T-cell (primary cell): ENCODE measurements around the gene CBX2. TPM values are rescaled to one million over a fixed set of nuclear protein-coding genes. Genes with fewer than 3 reads are reported as not detected.

Source experiments
- ATAC-seq, 4 experiments: fragments of 200-7000 bp in 3 of 4; fragments of 150-1000 bp in 1 of 4; cut with Tn5 transposase; replicated peaks in 1 of 4; 1 replicate in 3 of 4; 2 replicates in 1 of 4; pipeline ENCODE4 v1.10.0; 2021; ENCODE audit warnings: moderate library complexity in 3 of 4, mild to moderate bottlenecking in 2 of 4, moderate number of reproducible peaks in 1 of 4
- CTCF ChIA-PET, 2 donors: fragments of 300-600 bp; sonication (Branson Sonifier 250); formaldehyde crosslinking; loops; one replicate each; lab custom pipeline; 2022; ENCODE audit warnings: antibody characterized with exemption in 2 of 2; lab: Charles Lee
- POLR2A ChIA-PET, 2 donors: fragments of 300-600 bp; sonication (Branson Sonifier 250); formaldehyde crosslinking; loops; one replicate each; lab custom pipeline; 2022; ENCODE audit warnings: antibody characterized with exemption in 2 of 2; lab: Charles Lee
- DNase-seq, 35 experiments: peaks; one replicate each; pipeline versions ENCODE4 v3.0.0 to v3.0.0-alpha.2; 2013 to 2023
- H3K27ac ChIP-seq: one replicate; pipeline ENCODE4 v1.5.1; 2013; ENCODE audit warnings: low read length
- H3K27me3 ChIP-seq, 2 experiments: replicated peaks in 1 of 2; 1 replicate in 1 of 2; 2 replicates in 1 of 2; pipeline versions ENCODE4 v1.6.1 to v1.7.0; 2013; ENCODE audit warnings: low read length in 1 of 2, mixed read lengths in 1 of 2; ENCODE audit not compliant: control insufficient read depth in 2 of 2, insufficient read depth in 2 of 2; ENCODE audit errors: extremely low read depth in 1 of 2
- H3K36me3 ChIP-seq, 2 donors: 1 replicate in 1 of 2; 2 replicates in 1 of 2; pipeline versions ENCODE4 v1.6.1 to v1.7.0; 2013; ENCODE audit warnings: low read length in 1 of 2; ENCODE audit not compliant: control insufficient read depth in 2 of 2, insufficient read depth in 1 of 2; ENCODE audit errors: extremely low read depth in 1 of 2
- H3K4me1 ChIP-seq, 2 experiments: 1 replicate in 1 of 2; 2 replicates in 1 of 2; pipeline versions ENCODE4 v1.6.1 to v1.7.0; 2013; ENCODE audit warnings: low read length in 2 of 2, mixed read lengths in 1 of 2; ENCODE audit not compliant: insufficient read depth in 2 of 2, control insufficient read depth in 1 of 2; ENCODE audit errors: extremely low read depth in 1 of 2
- H3K4me3 ChIP-seq, 2 donors: 1 replicate in 1 of 2; 2 replicates in 1 of 2; pipeline versions ENCODE4 v1.5.1 to v1.7.0; 2013; ENCODE audit warnings: mild to moderate bottlenecking in 2 of 2, low read length in 1 of 2, moderate library complexity in 1 of 2; ENCODE audit not compliant: control insufficient read depth in 1 of 2; ENCODE audit errors: extremely low read depth in 1 of 2
- H3K9me3 ChIP-seq: 2 replicates; pipeline ENCODE4 v1.7.0; 2013
- H3K27ac Mint-ChIP-seq, 2 donors: one replicate each; pipeline ENCODE4 v1.8.0; 2020 to 2021; ENCODE audit warnings: mild to moderate bottlenecking in 2 of 2, mixed read lengths in 2 of 2
- H3K27me3 Mint-ChIP-seq, 2 donors: one replicate each; pipeline ENCODE4 v1.8.0; 2021 to 2022; ENCODE audit warnings: mixed read lengths in 2 of 2
- H3K36me3 Mint-ChIP-seq: one replicate; pipeline ENCODE4 v1.8.0; 2021; ENCODE audit warnings: mixed read lengths
- H3K4me1 Mint-ChIP-seq, 3 donors: one replicate each; pipeline ENCODE4 v1.8.0; 2020 to 2022; ENCODE audit warnings: mixed read lengths in 3 of 3, mild to moderate bottlenecking in 1 of 3
- H3K4me3 Mint-ChIP-seq, 3 donors: one replicate each; pipeline ENCODE4 v1.8.0; 2020 to 2022; ENCODE audit warnings: mild to moderate bottlenecking in 3 of 3, mixed read lengths in 3 of 3, moderate library complexity in 3 of 3
- H3K9me3 Mint-ChIP-seq, 3 donors: one replicate each; pipeline ENCODE4 v1.8.0; 2020 to 2022; ENCODE audit warnings: mixed read lengths in 3 of 3
- WGBS: methylation state at CpG from one replicate; pipeline ENCODE4 v1.1.5; 2013; ENCODE audit warnings: missing lambda C conversion rate; ENCODE audit not compliant: insufficient coverage; 5-methylcytosine and 5-hydroxymethylcytosine counted together
- total RNA-seq, 35 experiments: library from RNA in 6 of 35; stranded (reverse) in 6 of 35; fragments of 120-200 nt in 1 of 35; gene quantifications; one replicate each; pipeline versions ENCODE4 v1.2.1 to v1.2.4 and lab custom pipeline; 2013 to 2026

Gene CBX2
- total RNA-seq, 5 donors from 2014 or later (not counting 1 experiment from before 2014, with no cell fraction given) = 0.43 to 0.79 (median 0.70) TPM

- Histone ChIP-seq H3K36me3 (no peaks in the 10 kb centered on the region), H3K27me3 (peaks cover 0 to 81% of the 10 kb centered on the region in 2 experiments), H3K27ac (no peak overlapping the region), H3K4me3 (no peak overlapping the region), H3K9me3 (no peaks in the 10 kb centered on the region), H3K4me1 (peaks cover 2 to 27% of the 10 kb centered on the region in 2 experiments)
- Mint-ChIP-seq H3K27me3 (peaks cover 15 to 43% of the 10 kb centered on the region in 2 donors), H3K4me1 (peaks cover 13 to 18% (median 16%) of the 10 kb centered on the region in 3 donors), H3K27ac (no peak overlapping the region), H3K36me3 (no peaks in the 10 kb centered on the region), H3K4me3 (peak overlapping the region in 1 of 3 donors; percentile 22), H3K9me3 (no peaks in the 10 kb centered on the region)
- POLR2A ChIA-PET = no interaction called here
- peak in 34 of 35 experiments; percentile 30 to 82 (median 59) for DNase-seq
- CTCF ChIA-PET = interaction anchor here in 1 of 2 donors (0.7 kb wide), 1 partner anchor 190 kb away, joined by 3 read pairs; no protein-coding TSS in a partner anchor
- peak; percentile 58 to 75 (median 62) for ATAC-seq
- WGBS = 9% methylated on average over 50 of the region's 53 CpGs
Observed at GRCh38 chr17:79741751-79742588, 36.0 kb upstream of the CBX2 start.

DNA sequence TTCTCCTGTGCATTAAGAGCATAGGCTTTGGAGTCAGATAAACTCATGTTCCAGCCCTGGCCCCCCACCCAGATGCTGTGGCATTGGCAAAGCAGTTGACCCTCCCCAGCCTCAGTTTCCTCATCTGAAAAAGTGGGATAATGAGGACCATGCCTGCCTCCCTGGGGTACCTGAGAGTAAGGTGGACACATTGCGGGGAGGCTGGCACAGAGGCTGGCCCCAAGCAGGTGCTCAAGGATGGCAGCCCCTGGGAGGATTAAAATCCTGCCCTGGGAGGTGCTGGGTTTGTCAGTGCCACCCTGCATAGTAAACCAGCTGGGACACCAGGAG, 35.4 kb upstream of the CBX2 start:
- H3K9me3 ChIP-seq = no peaks in the 10 kb centered on the region
- Mint-ChIP-seq H3K4me1 (peaks cover 17 to 20% (median 19%) of the 10 kb centered on the region in 3 donors), H3K27me3 (peaks cover 19 to 47% of the 10 kb centered on the region in 2 donors), H3K4me3 (no peak overlapping the region), H3K36me3 (no peaks in the 10 kb centered on the region), H3K9me3 (no peaks in the 10 kb centered on the region), H3K27ac (no peak overlapping the region)
- WGBS = 100% methylated on average over 1 of the region's 1 CpG
- ChIA-PET POLR2A (no interaction called here), CTCF (no interaction called here)
- no peaks in the 10 kb centered on the region for H3K36me3 ChIP-seq
- no peak for DNase-seq
- H3K4me3 ChIP-seq = no peak overlapping the region
- ATAC-seq = no peak
- H3K4me1 ChIP-seq = peaks cover 2 to 32% of the 10 kb centered on the region in 2 experiments
- H3K27ac ChIP-seq = no peak overlapping the region
- peaks cover 0 to 82% of the 10 kb centered on the region in 2 experiments for H3K27me3 ChIP-seq

DNA sequence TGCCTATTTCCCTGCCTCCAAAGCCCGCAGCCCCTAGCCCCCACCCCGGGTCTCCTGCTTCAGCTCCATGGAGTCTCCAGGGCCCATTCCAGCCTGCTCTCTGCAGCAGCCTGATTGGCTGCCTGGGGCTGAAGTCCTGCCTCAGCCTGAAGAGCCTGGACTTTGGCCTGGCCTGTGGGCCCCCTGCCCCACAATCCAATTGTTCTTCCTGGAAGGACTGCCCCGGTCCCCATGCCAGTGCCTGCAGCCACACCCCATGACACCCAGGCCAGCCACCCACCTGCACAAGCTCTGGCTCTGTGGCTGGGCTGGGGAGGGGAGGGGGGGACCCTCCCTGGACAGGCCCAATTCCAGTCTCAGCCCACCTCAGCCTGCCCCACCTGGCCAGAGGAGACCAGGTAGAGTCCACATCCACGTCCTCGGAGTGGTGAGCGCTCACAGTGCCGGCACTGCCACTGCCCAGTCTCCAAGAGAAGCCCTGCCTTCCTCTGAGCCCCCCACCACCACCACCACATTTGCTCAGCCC, 34.9 kb upstream of the CBX2 start:
- Mint-ChIP-seq H3K4me1 (peaks cover 21 to 24% (median 23%) of the 10 kb centered on the region in 3 donors), H3K9me3 (no peaks in the 10 kb centered on the region), H3K27ac (no peak overlapping the region), H3K4me3 (peak overlapping the region in 1 of 3 donors; percentile 12), H3K27me3 (peaks cover 24 to 49% of the 10 kb centered on the region in 2 donors), H3K36me3 (no peaks in the 10 kb centered on the region)
- Histone ChIP-seq H3K27me3 (peaks cover 0 to 82% of the 10 kb centered on the region in 2 experiments), H3K36me3 (no peaks in the 10 kb centered on the region), H3K9me3 (no peaks in the 10 kb centered on the region), H3K4me1 (peaks cover 2 to 37% of the 10 kb centered on the region in 2 experiments), H3K4me3 (no peak overlapping the region), H3K27ac (no peak overlapping the region)
- ChIA-PET CTCF (no interaction called here), POLR2A (no interaction called here)
- no peak for DNase-seq
- WGBS = 93% methylated on average over 6 of the region's 7 CpGs
- ATAC-seq = no peak

DNA sequence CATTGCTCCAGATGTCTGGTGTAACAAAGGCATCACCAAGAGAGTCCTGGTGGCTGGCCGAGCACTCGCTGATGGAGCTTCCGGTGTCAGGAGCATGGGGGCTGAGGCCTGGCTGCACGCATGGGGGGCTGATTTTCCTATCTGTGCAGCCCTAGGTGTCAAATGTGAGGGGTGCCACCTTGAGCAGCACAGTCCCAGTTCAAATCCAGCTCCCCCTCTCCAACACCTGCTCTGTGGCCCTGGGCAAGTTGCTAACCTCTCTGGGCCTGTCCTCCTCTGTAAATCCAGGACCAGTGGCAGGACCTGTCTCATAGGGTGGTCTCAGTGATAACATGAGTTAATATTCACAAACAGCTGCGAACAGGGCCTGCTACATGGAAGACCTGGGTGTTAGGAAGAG, 34.3 kb upstream of the CBX2 start:
- ChIA-PET POLR2A (no interaction called here), CTCF (no interaction called here)
- H3K4me1 ChIP-seq = peaks cover 2 to 37% of the 10 kb centered on the region in 2 experiments
- Mint-ChIP-seq H3K4me3 (peak overlapping the region in 1 of 3 donors; percentile 12), H3K27me3 (peaks cover 24 to 47% of the 10 kb centered on the region in 2 donors), H3K36me3 (no peaks in the 10 kb centered on the region), H3K27ac (no peak overlapping the region), H3K4me1 (peaks cover 22 to 24% (median 23%) of the 10 kb centered on the region in 3 donors), H3K9me3 (no peaks in the 10 kb centered on the region)
- H3K4me3 ChIP-seq = no peak overlapping the region
- no peaks in the 10 kb centered on the region for H3K9me3 ChIP-seq
- DNase-seq (no peak), ATAC-seq (no peak)
- H3K36me3 ChIP-seq = no peaks in the 10 kb centered on the region
- H3K27me3 ChIP-seq = peaks cover 0 to 80% of the 10 kb centered on the region in 2 experiments
- 82% methylated on average over 3 of the region's 5 CpGs for WGBS
- no peak overlapping the region for H3K27ac ChIP-seq

- Histone ChIP-seq H3K27ac (no peak overlapping the region), H3K27me3 (peaks cover 2 to 71% of the 10 kb centered on the region in 2 experiments), H3K4me3 (peak overlapping the region in 1 of 2 donors; percentile 1), H3K9me3 (no peaks in the 10 kb centered on the region), H3K36me3 (no peaks in the 10 kb centered on the region), H3K4me1 (peaks cover 2 to 37% of the 10 kb centered on the region in 2 experiments)
- peaks cover 22 to 41% of the 10 kb centered on the region in 2 donors for H3K27me3 Mint-ChIP-seq
- ATAC-seq = no peak
- peak overlapping the region in 2 of 3 donors; percentile 37 to 42 for H3K4me3 Mint-ChIP-seq
- H3K4me1 Mint-ChIP-seq = peaks cover 22 to 24% (median 23%) of the 10 kb centered on the region in 3 donors
- H3K9me3 Mint-ChIP-seq = no peaks in the 10 kb centered on the region
- ChIA-PET POLR2A (interaction anchor here (0.7 kb wide), 2 partner anchors 63 to 254 kb away, joined by 6 to 7 read pairs; no protein-coding TSS in a partner anchor), CTCF (interaction anchor here (0.6 to 1.3 kb wide), 8 partner anchors 17 to 1931 kb away, joined by 3 to 16 read pairs (median 5); no protein-coding TSS in a partner anchor)
- DNase-seq = no peak
- 40% methylated on average over 2 of the region's 6 CpGs for WGBS
- no peak overlapping the region for H3K27ac Mint-ChIP-seq
- H3K36me3 Mint-ChIP-seq = no peaks in the 10 kb centered on the region
Observed at GRCh38 chr17:79745641-79746105, 32.3 kb upstream of the CBX2 start.

GRCh38 chr17:79746889-79747507, 30.9 kb upstream of the CBX2 start:
- DNase-seq = no peak
- H3K9me3 ChIP-seq = no peaks in the 10 kb centered on the region
- no peak overlapping the region for H3K27ac Mint-ChIP-seq
- no peak overlapping the region for H3K4me3 ChIP-seq
- no peaks in the 10 kb centered on the region for H3K36me3 Mint-ChIP-seq
- no peak overlapping the region for H3K27ac ChIP-seq
- peaks cover 2 to 32% of the 10 kb centered on the region in 2 experiments for H3K4me1 ChIP-seq
- 50% methylated on average over 21 of the region's 22 CpGs for WGBS
- peaks cover 4 to 68% of the 10 kb centered on the region in 2 experiments for H3K27me3 ChIP-seq
- H3K4me3 Mint-ChIP-seq = peak overlapping the region in 2 of 3 donors; percentile 6 to 64
- peaks cover 35 to 52% of the 10 kb centered on the region in 2 donors for H3K27me3 Mint-ChIP-seq
- POLR2A ChIA-PET = no interaction called here
- peaks cover 22 to 23% (median 22%) of the 10 kb centered on the region in 3 donors for H3K4me1 Mint-ChIP-seq
- no peaks in the 10 kb centered on the region for H3K36me3 ChIP-seq
- ATAC-seq = no peak
- H3K9me3 Mint-ChIP-seq = no peaks in the 10 kb centered on the region
- CTCF ChIA-PET = interaction anchor here in 1 of 2 donors (1.3 kb wide), 1 partner anchor 96 kb away, joined by 7 read pairs; no protein-coding TSS in a partner anchor
